ENCODE measurements around the gene ANP32A.

GRCh38 chr15:68821190-68821840 lies 620 bp upstream of the ANP32A start:
- TF ChIP-seq POLR2AphosphoS5 (IDR thresholded peaks at IDR 0.05; ENCODE audit: low read depth, low read length) (no peak), SIN3A (IDR thresholded peaks at IDR 0.05; ENCODE audit: borderline replicate concordance, insufficient read depth, low read length) (no peak)
